Measurements from ENCODE around the gene SBF2. TPM values are rescaled to one million over a fixed set of nuclear protein-coding genes. Genes with fewer than 3 reads are reported as not detected.

SBF2 gene
- total RNA-seq, 1 donor, result 61.2 TPM

GRCh38 chr11:9895006-9895405 lies 399.0 kb downstream of the SBF2 start:
- Histone ChIP-seq H3K4me1 (ENCODE audit: insufficient read depth, low read length) (peaks cover 19% of the 10 kb centered on the region), H3K79me2 (ENCODE audit: insufficient read depth, low read length) (no peaks in the 10 kb centered on the region), H3K36me3 (ENCODE audit: insufficient read depth, low read length) (no peaks in the 10 kb centered on the region), H3K9me3 (ENCODE audit: low read depth, low read length) (no peaks in the 10 kb centered on the region), H3K27me3 (ENCODE audit: insufficient read depth, low read length) (no peaks in the 10 kb centered on the region), H4K20me1 (ENCODE audit: insufficient read depth, low read length) (no peaks in the 10 kb centered on the region), H3K27ac (ENCODE audit: low read depth, low read length) (peak overlapping the region; percentile 65), H3K4me3 (ENCODE audit: insufficient read depth, low read length) (no peak overlapping the region), H3K4me2 (ENCODE audit: insufficient read depth, low read length) (no peak overlapping the region), H2AFZ (ENCODE audit: low read length) (no peak overlapping the region)
- TF ChIP-seq CTCF (IDR thresholded peaks at IDR 0.05; ENCODE audit: extremely low read depth, low read depth, low read length), result no peak
- peak; percentile 39 for DNase-seq (ENCODE audit: insufficient read length, low spot score, missing footprints)

- Histone ChIP-seq H3K4me3 (ENCODE audit: insufficient read depth, low read length) (no peak overlapping the region), H2AFZ (ENCODE audit: low read length) (no peak overlapping the region), H3K79me2 (ENCODE audit: insufficient read depth, low read length) (no peaks in the 10 kb centered on the region), H3K4me1 (ENCODE audit: insufficient read depth, low read length) (peaks cover 14% of the 10 kb centered on the region), H3K36me3 (ENCODE audit: insufficient read depth, low read length) (no peaks in the 10 kb centered on the region), H3K9me3 (ENCODE audit: low read depth, low read length) (no peaks in the 10 kb centered on the region), H3K27ac (ENCODE audit: low read depth, low read length) (no peak overlapping the region), H3K4me2 (ENCODE audit: insufficient read depth, low read length) (no peak overlapping the region), H4K20me1 (ENCODE audit: insufficient read depth, low read length) (no peaks in the 10 kb centered on the region), H3K27me3 (ENCODE audit: insufficient read depth, low read length) (no peaks in the 10 kb centered on the region)
- no peak for DNase-seq (ENCODE audit: insufficient read length, low spot score, missing footprints)
- no peak for TF ChIP-seq CTCF (IDR thresholded peaks at IDR 0.05; ENCODE audit: extremely low read depth, low read depth, low read length)
Measured at GRCh38 chr11:9893474-9893873, 400.5 kb downstream of the SBF2 start.

GRCh38 chr11:9888938-9889337 lies 405.1 kb downstream of the SBF2 start:
- Histone ChIP-seq H3K27me3 (ENCODE audit: insufficient read depth, low read length) (no peaks in the 10 kb centered on the region), H3K4me3 (ENCODE audit: insufficient read depth, low read length) (no peak overlapping the region), H3K27ac (ENCODE audit: low read depth, low read length) (no peak overlapping the region), H2AFZ (ENCODE audit: low read length) (no peak overlapping the region), H3K36me3 (ENCODE audit: insufficient read depth, low read length) (no peaks in the 10 kb centered on the region), H3K79me2 (ENCODE audit: insufficient read depth, low read length) (no peaks in the 10 kb centered on the region), H4K20me1 (ENCODE audit: insufficient read depth, low read length) (no peaks in the 10 kb centered on the region), H3K4me1 (ENCODE audit: insufficient read depth, low read length) (peaks cover 5% of the 10 kb centered on the region), H3K9me3 (ENCODE audit: low read depth, low read length) (no peaks in the 10 kb centered on the region), H3K4me2 (ENCODE audit: insufficient read depth, low read length) (no peak overlapping the region)
- TF ChIP-seq CTCF (IDR thresholded peaks at IDR 0.05; ENCODE audit: extremely low read depth, low read depth, low read length), result no peak
- no peak for DNase-seq (ENCODE audit: insufficient read length, low spot score, missing footprints)

- no peak overlapping the region for H3K4me2 ChIP-seq (ENCODE audit: insufficient read depth, low read length)
- H2AFZ ChIP-seq (ENCODE audit: low read length), result no peak overlapping the region
- TF ChIP-seq CTCF (IDR thresholded peaks at IDR 0.05; ENCODE audit: extremely low read depth, low read depth, low read length), result no peak
- H3K36me3 ChIP-seq (ENCODE audit: insufficient read depth, low read length), result no peaks in the 10 kb centered on the region
- H3K79me2 ChIP-seq (ENCODE audit: insufficient read depth, low read length), result no peaks in the 10 kb centered on the region
- H3K4me3 ChIP-seq (ENCODE audit: insufficient read depth, low read length), result no peak overlapping the region
- DNase-seq (ENCODE audit: insufficient read length, low spot score, missing footprints), result no peak
- H4K20me1 ChIP-seq (ENCODE audit: insufficient read depth, low read length), result no peaks in the 10 kb centered on the region
- H3K27me3 ChIP-seq (ENCODE audit: insufficient read depth, low read length), result no peaks in the 10 kb centered on the region
- H3K4me1 ChIP-seq (ENCODE audit: insufficient read depth, low read length), result no peaks in the 10 kb centered on the region
- H3K9me3 ChIP-seq (ENCODE audit: low read depth, low read length), result no peaks in the 10 kb centered on the region
- no peak overlapping the region for H3K27ac ChIP-seq (ENCODE audit: low read depth, low read length)
Measured at GRCh38 chr11:9887472-9887871, 406.5 kb downstream of the SBF2 start.

Data from osteoblast (primary cell).